ENCODE measurements around the gene FADS2.
A peak's percentile ranks its signal among the peaks of the same experiment; 100 is the strongest.

FADS2 gene

DNA sequence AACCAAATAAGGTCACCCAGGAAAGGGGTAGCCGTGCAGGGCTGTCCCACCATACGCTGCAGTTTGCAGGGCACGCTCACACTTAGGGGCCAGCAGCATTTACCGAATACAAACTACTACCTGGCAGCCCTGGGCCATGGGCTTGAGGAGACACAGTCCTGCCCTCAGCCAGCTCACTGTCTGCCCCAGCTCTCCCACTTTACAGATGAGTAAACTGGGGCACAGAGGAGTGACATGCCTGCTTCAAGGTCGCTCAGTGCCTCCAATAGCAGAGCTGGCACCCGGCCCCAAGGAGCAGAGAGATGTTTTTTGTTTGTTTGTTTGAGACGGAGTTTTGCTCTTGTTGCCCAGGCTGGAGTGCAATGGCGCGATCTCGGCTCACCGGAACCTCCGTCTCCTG, 60.5 kb downstream of the FADS2 start:
- no peak overlapping the region for H3K4me3 ChIP-seq (ENCODE audit: low read length)
- no peak for TF ChIP-seq CTCF (conservative IDR thresholded peaks at IDR 0.05; ENCODE audit: low read depth, low read length)
- no peak for DNase-seq (ENCODE audit: low read depth)

- TF ChIP-seq CTCF (conservative IDR thresholded peaks at IDR 0.05; ENCODE audit: low read depth, low read length): no peak
- no peak for DNase-seq (ENCODE audit: low read depth)
- H3K4me3 ChIP-seq (ENCODE audit: low read length): no peak overlapping the region
Measured at GRCh38 chr11:61889831-61890230, 61.7 kb downstream of the FADS2 start.

DNA sequence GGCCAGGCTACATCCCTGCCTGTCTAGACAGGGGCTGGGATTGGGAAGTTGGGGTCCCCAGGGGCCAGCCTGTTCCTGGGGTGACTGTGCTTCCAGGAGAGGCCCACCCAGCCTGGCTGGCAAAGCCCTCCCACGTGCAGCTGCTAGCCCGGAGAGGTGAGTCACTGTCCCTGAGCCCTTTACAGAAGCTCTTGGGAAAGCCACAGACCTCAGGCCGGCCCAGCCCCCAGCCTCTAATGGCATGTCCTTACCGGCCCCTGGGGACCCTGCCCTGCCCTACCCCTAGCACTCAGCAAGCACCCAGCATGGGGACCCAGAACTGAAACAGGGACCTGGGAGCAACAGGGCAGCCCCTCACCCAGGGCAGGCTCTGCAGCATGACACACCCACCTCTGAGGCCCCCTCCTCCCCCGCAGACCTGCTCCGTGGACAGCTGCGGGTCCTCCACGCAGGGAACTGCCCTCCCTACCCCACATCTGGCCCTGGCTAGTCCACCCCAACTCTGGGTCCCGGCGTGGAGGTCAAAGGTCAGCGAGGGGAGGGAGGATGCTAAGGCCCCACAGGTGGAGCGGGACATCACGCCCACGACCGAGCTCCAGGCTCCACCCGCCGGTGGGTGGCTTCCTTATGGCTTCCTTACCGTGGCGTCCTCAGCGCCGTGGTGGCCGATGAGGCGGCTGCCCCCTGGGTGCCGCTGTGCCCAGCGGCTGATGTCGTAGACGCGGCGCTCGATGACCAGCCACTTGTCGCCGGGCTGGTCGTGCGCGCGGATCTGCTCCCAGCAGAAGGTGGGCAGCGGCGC, 62.6 kb downstream of the FADS2 start:
- no peak for TF ChIP-seq CTCF (conservative IDR thresholded peaks at IDR 0.05; ENCODE audit: low read depth, low read length)
- peak; percentile 44 for DNase-seq (ENCODE audit: low read depth)
- H3K4me3 ChIP-seq (ENCODE audit: low read length): peak overlapping the region; percentile 68

- peak within 1 kb of the TSS; percentile 68 for H3K4me3 ChIP-seq (ENCODE audit: low read length)
- no peak for DNase-seq (ENCODE audit: low read depth)
- no peak for TF ChIP-seq CTCF (conservative IDR thresholded peaks at IDR 0.05; ENCODE audit: low read depth, low read length)
Measured at GRCh38 chr11:61891331-61892084, 63.4 kb downstream of the FADS2 start, which contains the start of gene FADS3. TSS of gene FADS3 (minus strand) at chr11:61891545. CDS start at chr11:61891381, 164 bp downstream.

- H3K4me3 ChIP-seq (ENCODE audit: low read length): peak overlapping the region; percentile 50
- DNase-seq (ENCODE audit: low read depth): no peak
- no peak for TF ChIP-seq CTCF (conservative IDR thresholded peaks at IDR 0.05; ENCODE audit: low read depth, low read length)
Measured at GRCh38 chr11:61892085-61892370, 63.9 kb downstream of the FADS2 start.

DNA sequence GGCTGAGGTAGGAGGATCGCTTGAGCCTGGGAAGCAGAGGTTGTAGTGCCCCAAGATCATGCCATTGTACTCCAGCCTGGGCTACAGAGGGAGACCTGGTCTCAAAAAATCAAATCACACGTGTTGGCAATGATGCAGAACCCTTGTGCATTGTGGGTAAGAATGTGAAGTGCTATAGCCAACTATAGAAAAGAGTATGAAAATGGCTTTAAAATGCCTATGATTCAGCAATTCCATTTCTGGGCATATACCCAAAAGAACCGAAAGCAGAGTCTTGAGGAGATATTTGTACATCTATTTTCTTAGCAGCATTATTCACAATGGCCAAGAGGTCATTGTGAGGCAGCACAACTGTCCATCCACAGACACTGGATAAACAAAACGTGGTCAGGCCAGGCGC, 65.9 kb downstream of the FADS2 start:
- DNase-seq (ENCODE audit: low read depth): peak; percentile 69
- no peak for TF ChIP-seq CTCF (conservative IDR thresholded peaks at IDR 0.05; ENCODE audit: low read depth, low read length)

More for the DNA sequence above, 65.9 kb downstream of the FADS2 start:
- no peak overlapping the region for H3K4me3 ChIP-seq (ENCODE audit: low read length)
